GM18868 (cell line): Measurements from ENCODE around the gene XXYLT1.

Experiments
- ATAC-seq: cut with Tn5 transposase; IDR thresholded peaks from one replicate; pipeline ENCODE4 v1.9.1; 2021; ENCODE audit warnings: mild to moderate bottlenecking, moderate library complexity; ENCODE audit not compliant: unreplicated experiment

Gene XXYLT1

GRCh38 chr3:195069501-195070251 lies 201.3 kb downstream of the XXYLT1 start:
- ATAC-seq: no peak

DNA sequence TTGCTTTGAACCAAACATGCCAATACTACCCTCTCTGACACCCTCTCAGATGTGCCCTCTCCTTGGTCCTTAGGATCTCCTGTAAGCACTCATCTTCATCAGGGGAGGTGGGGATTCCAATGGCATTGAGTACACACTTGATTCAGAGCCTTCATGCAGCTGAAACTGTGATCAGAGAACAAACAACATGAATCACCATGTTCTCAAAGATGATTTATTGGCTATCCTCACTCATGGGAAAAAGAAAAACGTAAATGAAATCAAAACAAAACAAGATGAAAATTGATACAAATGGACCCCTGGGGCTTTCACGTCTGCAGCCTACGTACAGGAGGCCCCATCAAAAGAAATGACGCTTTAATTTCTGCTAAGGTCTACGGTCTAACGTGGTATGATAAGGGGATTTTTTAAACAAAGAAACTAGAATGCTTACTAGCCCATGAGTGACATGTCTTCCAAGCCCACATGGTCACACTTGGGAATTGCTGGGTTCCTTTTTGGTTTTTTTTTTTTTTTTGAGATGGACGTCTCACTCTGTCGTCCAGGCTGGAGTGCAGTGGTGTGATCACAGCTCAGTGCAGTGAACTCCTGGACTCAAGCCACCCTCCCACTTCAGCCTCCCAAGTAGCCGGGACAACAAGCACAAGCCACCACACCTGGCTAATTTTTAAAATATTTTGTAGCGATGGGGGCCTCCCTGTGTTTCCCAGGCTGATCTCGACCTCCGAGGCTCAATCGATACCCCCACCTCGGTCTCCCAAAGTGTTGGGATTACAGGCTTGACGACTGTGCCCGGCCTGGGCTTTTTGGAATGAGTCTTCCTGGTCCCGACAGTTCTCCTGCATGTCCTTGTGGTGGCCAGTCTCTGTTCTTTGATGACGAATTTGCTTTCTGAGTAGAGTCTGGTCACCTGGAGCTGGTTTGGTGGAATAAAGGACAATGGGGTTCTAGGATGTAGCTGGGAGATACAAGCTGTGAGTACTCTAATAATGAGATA lies 202.6 kb downstream of the XXYLT1 start:
- ATAC-seq: no peak

GRCh38 chr3:195066441-195066841 lies 204.5 kb downstream of the XXYLT1 start:
- ATAC-seq: no peak

- no peak for ATAC-seq
Observed at GRCh38 chr3:195065864-195066185, 205.1 kb downstream of the XXYLT1 start.

DNA sequence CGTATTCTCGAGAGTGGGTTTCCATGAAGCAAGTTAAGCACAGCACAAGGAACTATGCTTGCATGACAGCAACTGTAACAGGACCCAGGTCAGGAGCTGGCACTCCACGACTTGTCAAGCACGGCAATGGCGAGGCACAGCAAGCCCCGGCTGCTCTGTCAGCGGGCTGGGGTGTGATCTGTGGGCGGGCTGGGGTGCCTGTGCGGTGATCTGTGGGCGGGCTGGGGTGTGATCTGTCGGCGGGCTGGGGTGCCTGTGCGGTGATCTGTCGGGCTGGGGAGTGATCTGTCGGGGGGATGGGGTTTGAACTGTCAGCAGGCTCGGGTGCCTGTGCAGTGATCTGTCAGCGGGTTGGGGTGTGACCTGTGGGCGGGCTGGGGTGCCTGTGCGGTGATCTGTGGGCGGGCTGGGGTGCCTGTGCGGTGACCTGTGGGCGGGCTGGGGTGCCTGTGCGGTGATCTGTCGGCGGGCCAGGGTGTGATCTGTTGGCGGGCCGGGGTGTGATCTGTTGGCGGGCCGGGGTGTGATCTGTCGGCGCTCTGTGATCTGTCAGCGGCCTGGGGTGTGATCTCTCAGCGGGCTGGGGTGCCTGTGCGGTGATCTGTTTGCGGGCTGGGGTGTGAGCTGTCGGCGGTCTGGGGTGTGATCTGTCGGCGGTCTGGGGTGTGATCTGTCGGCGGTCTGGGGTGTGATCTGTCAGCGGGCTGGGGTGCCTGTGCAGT lies 205.7 kb downstream of the XXYLT1 start:
- ATAC-seq: no peak

GRCh38 chr3:195064300-195064931 lies 206.5 kb downstream of the XXYLT1 start:
- ATAC-seq: no peak

DNA sequence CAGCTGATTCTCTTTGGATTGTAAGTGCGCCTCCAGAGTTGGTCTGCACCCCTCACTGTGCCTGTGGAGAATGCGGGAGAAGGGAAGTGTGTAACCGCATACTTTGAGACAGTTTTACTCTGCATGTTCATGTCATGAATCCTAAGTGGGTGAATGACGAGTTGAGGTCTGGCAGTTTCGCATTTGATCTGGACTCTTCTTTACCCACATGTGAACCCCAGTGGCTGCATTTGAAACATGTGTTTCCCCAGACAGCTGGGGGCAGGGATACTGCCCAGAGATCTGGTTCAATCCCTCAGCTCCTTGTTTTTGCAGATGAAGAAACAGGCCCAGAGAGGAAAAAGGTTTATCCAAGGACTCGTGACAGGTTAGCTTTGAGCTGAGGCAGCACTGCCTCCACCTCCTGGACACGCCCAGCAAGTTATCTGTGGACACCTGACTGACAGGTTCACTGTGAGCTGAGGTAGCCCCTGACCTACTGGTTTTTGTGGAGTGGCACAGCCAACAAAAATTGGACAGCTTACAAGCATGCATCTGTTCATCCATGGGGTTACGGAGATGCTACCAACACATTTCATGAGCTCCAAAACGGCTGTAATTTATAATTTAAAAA lies 207.3 kb downstream of the XXYLT1 start:
- no peak for ATAC-seq

GRCh38 chr3:195062866-195063540 lies 208.0 kb downstream of the XXYLT1 start:
- ATAC-seq: no peak

- no peak for ATAC-seq
Observed at GRCh38 chr3:195061756-195062655, 209.0 kb downstream of the XXYLT1 start.

GRCh38 chr3:195060531-195061291 lies 210.2 kb downstream of the XXYLT1 start:
- ATAC-seq: no peak

- no peak for ATAC-seq
Observed at GRCh38 chr3:195060217-195060481, 210.8 kb downstream of the XXYLT1 start.

- ATAC-seq: no peak
Observed at GRCh38 chr3:195059471-195060216, 211.3 kb downstream of the XXYLT1 start.

- no peak for ATAC-seq
Observed at GRCh38 chr3:195059006-195059350, 212.0 kb downstream of the XXYLT1 start.

- ATAC-seq: no peak
Observed at GRCh38 chr3:195058336-195059005, 212.5 kb downstream of the XXYLT1 start.

GRCh38 chr3:195057716-195058115 lies 213.2 kb downstream of the XXYLT1 start:
- ATAC-seq: no peak

- no peak for ATAC-seq
Observed at GRCh38 chr3:195056506-195056905, 214.5 kb downstream of the XXYLT1 start.

GRCh38 chr3:195054311-195054710 lies 216.6 kb downstream of the XXYLT1 start:
- ATAC-seq: no peak
